B cell (primary cell): ENCODE results near the gene ENOPH1.

Experiments
- EZH2 ChIP-seq: IDR thresholded peaks from 2 replicates; pipeline ENCODE4 v1.6.1; 2012; ENCODE audit warnings: borderline replicate concordance, low read depth, mild to moderate bottlenecking, moderate library complexity, low read length; ENCODE audit not compliant: insufficient read depth, poor library complexity, severe bottlenecking
- TF ChIP-seq, protein P1 (sequence below): fragments of 200-600 bp; IDR thresholded peaks from one replicate; pipeline ENCODE4 v1.8.0; 2022; ENCODE audit warnings: antibody characterized with exemption, mild to moderate bottlenecking

DNA sequence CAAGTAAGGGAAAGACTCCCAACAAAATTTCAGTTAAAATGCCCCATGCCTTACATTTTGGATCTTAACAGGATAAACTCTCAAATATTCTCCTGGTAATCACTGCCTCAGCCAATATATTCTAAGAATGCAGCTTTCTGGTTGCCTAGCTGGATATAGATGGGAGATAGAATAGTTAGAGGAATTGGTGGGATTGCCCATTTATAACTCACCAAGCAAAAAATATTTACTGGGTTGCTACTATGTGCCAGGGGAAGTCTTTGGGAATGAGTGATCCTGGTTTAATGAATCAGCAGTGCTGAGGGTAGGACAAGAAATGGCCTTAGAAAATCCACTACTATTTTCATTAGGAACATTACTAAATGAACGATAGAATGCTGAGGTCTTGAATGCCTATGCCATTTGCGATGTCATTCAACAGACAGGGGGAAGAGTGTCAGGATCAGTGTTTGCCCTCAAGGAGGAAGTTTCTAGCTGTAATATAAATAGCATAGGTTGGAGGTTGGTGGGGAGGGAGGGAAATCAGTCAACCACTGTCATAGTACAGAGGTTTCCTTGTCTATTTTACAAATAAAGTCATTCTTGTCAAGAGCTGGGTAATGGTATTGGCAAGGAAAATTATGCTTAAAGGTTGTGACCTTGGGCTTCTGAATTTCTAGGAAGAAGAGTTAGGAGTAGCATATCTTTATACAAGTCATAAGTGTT lies 63.5 kb downstream of the ENOPH1 start:
- no peak for TF ChIP-seq EZH2
- TF ChIP-seq, protein P1, sequence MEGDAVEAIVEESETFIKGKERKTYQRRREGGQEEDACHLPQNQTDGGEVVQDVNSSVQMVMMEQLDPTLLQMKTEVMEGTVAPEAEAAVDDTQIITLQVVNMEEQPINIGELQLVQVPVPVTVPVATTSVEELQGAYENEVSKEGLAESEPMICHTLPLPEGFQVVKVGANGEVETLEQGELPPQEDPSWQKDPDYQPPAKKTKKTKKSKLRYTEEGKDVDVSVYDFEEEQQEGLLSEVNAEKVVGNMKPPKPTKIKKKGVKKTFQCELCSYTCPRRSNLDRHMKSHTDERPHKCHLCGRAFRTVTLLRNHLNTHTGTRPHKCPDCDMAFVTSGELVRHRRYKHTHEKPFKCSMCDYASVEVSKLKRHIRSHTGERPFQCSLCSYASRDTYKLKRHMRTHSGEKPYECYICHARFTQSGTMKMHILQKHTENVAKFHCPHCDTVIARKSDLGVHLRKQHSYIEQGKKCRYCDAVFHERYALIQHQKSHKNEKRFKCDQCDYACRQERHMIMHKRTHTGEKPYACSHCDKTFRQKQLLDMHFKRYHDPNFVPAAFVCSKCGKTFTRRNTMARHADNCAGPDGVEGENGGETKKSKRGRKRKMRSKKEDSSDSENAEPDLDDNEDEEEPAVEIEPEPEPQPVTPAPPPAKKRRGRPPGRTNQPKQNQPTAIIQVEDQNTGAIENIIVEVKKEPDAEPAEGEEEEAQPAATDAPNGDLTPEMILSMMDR, result no peak
